ENCODE results near the gene CCDC127.

DNA sequence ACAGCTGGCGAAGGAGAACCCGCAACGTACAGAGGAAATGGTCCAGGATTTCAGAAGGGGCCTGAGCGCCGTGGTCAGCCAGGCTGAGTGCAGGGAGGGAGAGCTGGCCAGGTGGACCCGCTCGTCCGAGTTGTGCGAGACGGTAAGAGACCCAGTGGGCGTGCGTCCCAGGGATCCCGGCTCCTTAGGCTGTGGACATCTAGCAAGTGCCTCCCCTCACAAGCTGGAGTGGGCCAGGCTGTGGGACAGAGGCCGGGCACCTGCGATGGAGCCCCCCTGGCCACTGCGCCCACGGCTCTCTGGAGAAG is 56.2 kb downstream of the CCDC127 start:
- TF ChIP-seq EZH2 (IDR thresholded peaks at IDR 0.05; ENCODE audit: borderline replicate concordance, low read length) = no peak
- TF ChIP-seq, protein P1, sequence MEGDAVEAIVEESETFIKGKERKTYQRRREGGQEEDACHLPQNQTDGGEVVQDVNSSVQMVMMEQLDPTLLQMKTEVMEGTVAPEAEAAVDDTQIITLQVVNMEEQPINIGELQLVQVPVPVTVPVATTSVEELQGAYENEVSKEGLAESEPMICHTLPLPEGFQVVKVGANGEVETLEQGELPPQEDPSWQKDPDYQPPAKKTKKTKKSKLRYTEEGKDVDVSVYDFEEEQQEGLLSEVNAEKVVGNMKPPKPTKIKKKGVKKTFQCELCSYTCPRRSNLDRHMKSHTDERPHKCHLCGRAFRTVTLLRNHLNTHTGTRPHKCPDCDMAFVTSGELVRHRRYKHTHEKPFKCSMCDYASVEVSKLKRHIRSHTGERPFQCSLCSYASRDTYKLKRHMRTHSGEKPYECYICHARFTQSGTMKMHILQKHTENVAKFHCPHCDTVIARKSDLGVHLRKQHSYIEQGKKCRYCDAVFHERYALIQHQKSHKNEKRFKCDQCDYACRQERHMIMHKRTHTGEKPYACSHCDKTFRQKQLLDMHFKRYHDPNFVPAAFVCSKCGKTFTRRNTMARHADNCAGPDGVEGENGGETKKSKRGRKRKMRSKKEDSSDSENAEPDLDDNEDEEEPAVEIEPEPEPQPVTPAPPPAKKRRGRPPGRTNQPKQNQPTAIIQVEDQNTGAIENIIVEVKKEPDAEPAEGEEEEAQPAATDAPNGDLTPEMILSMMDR (conservative IDR thresholded peaks at IDR 0.05 in 1 of 2, IDR thresholded peaks at IDR 0.05 in 1 of 2; ENCODE audit: extremely low read depth in 1 of 2, insufficient read depth in 1 of 2, low read depth in 1 of 2, low read length in 2 of 2) = no peak

Data from mammary epithelial cell (primary cell).